H1 (cell line): ENCODE data around the gene SLC6A8. TPM values are rescaled to one million over a fixed set of nuclear protein-coding genes. Genes with fewer than 3 reads are reported as not detected.

Experiments
- RXRA ChIP-seq: IDR thresholded peaks from 2 replicates; pipeline ENCODE4 v1.6.1; 2011; ENCODE audit warnings: low read depth, mild to moderate bottlenecking, low read length, moderate library complexity; ENCODE audit not compliant: insufficient read depth
- USF2 ChIP-seq: IDR thresholded peaks from 2 replicates; pipeline ENCODE4 v1.6.1; 2011; ENCODE audit warnings: low read length, improper control_type of control experiment
- polyA plus RNA-seq, 7 experiments: library from polyadenylated mRNA; depleted of rRNA in 3 of 7; stranded (reverse) in 5 of 7; unstranded in 2 of 7; fragments of >200 nt in 5 of 7; fragments of 200-250 nt in 2 of 7; gene quantifications; 1 replicate in 5 of 7; 2 replicates in 1 of 7; 4 replicates in 1 of 7; pipeline versions ENCODE4 v1.2.1 to v1.2.3, GENCODE V29; 2011 to 2013; ENCODE audit warnings: missing spikeins in 2 of 7, mixed read lengths in 2 of 7
- total RNA-seq: library from RNA; stranded (reverse); fragmentation: NEBNext Ultra II Directional; extraction: Animal tissue kit (Norgen Biotek cat#: 25700); gene quantifications from 2 replicates; pipeline ENCODE4 v1.2.1, GENCODE V29; 2021

SLC6A8 gene
- total and polyA plus RNA-seq, 2 of the 8 experiments (the other 6 are each of a cell fraction or from before 2014, with no cell fraction given): 87.7 to 94.7 TPM

GRCh38 chrX:153740631-153741222 is 53.0 kb downstream of the SLC6A8 start (continued):
- TF ChIP-seq RXRA (no peak), USF2 (no peak)
